ENCODE measurements around the gene THOC3.
"Not testable (repeated sequence)": the region's sequence is repeated elsewhere in the genome, so short reads cannot be mapped to it uniquely, and the experiment has no call there.

The THOC3 gene

DNA sequence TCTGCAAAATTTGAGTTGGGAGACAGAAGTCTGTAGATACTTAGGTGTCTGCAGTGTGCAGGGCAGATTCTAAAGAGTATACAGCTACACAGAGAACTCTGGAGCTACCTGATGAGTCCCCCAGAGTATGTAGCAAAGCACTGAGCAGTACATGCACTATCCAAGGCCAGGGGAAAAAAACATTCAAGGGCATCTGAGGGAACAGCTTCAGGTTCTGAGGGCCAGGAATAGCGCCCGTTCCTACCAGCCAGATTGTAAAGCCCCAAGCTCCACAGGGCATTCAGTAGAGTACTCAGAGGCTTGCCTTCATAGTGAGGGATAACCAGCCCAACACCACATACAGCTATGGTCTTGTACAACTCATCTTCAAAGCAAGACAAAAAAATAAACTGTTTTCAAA, 27.5 kb downstream of the THOC3 start:
- DNase-seq (ENCODE audit: low read depth in 3 of 3), result not testable (repeated sequence)

DNA sequence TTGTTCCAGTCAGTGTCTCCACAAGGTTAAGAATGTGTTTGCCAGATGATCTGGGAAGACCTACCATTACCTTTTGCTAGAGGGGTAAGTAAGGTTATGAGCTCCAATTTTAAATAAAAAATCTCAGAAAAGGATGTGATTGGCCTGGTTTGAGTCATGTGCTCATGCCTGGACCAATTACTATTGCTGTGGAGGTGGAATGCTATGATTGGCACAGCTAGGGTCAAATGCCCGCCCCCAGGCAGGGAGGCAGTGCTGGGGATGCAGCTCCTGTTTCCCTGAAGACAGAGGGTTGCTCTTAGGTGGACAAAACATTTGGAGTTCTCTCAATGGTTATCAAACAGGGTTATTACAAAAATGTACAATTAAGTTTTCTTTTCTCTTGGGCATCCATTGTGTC, 29.6 kb downstream of the THOC3 start:
- DNase-seq (ENCODE audit: low read depth in 3 of 3), result not testable (repeated sequence)

DNA sequence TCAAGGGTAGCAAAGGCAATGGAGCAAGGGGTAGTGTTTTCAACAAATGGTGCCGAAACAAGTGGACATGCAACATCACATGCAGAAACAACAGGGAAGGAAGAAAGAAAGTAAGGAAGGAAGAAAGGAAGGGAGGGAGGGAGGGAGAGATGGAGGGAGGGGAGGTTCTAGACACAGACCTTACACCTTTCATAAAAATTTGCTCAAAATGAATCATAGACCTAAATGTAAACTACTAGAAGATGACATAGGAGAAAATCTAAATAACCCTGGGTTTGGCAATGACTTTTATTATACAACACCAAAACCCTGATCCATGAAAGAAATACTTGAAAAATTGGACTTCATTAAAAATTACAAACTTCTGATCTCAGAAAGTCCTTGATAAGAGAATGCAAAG, 39.4 kb downstream of the THOC3 start:
- not testable (repeated sequence) for DNase-seq (ENCODE audit: low read depth in 3 of 3)

DNA sequence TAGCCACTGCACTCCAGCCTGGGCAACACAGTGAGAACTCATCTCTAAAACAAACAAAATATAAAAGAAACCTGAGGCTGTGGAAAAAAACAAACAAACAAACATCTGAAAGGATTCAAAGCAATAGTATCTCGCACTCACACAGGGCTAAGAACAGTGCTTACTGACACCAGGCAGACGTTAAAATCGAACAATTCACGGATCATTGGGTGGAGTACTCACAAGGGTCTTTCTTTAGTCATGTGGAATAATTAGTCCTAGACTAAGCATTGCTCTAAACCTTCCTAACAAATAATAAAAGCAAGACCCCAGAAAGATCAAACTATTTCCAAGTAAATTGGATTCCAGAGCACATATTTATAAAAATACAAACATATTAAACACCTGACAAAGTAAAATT, 43.0 kb downstream of the THOC3 start:
- DNase-seq (ENCODE audit: low read depth in 3 of 3), result not testable (repeated sequence)

DNA sequence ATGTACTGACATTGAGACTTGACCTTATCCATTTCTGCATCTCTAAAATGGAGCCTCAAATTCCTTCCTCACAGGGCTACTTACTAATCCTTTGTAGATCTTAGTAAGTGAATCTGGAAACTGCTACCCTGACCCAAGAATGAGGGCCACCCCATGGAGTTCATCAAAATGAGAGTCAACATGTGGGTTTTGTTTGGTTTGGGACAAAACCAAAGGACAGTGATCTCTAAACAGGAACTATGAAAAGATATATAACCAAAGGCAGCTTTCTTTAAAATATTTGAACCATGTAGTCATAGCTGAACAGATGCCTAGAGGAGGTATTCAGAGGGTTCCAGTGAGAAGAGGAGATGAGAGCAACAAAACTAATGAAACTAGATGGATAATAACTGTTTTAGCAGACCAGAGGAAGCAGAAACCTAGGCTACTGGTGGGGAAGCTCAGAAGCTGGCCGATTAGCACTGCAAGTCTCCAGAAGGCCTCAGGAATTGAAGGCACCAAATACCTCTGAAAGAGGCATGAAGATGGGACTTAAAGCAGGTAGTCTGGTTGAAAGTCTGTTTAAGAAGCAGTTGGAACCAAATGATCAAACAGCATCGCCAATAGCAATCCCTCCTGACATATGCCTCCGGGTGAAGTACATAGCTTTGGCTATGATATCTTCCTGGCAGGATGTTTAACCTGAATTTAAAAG, 45.8 kb downstream of the THOC3 start:
- DNase-seq (ENCODE audit: low read depth in 3 of 3), result no peak

DNA sequence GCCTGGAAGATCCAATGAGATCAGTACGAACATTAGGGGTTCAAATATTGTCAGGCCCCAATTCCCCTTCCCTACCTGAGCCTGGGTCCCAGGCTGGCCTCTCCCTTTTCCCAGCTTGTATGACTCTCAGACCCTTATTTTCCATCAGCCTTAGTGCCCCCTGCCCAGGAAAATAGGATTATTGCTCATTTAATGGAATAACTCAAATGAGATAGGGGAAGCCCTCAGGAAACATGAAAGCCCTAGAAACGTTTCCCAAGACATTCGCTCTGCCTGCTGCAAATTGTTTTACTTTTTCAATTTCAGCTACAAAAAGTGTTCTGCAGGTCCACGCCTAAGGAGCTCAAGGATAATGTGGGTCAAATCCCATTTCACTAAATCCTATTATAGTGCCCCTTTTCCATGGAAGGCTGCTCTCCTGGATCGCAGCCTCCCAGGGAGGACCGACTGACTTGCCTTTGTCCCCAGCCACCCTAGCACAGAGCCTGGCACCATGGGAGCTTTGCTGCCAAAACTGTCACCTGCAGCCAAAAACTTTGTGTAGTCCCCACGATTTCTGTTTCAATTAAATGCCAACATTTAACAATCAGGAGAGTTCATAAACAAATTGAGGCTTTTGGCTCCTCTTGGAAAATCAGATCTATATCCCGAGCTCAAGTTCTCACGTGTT, 46.9 kb downstream of the THOC3 start:
- no peak for DNase-seq (ENCODE audit: low read depth in 3 of 3)

DNA sequence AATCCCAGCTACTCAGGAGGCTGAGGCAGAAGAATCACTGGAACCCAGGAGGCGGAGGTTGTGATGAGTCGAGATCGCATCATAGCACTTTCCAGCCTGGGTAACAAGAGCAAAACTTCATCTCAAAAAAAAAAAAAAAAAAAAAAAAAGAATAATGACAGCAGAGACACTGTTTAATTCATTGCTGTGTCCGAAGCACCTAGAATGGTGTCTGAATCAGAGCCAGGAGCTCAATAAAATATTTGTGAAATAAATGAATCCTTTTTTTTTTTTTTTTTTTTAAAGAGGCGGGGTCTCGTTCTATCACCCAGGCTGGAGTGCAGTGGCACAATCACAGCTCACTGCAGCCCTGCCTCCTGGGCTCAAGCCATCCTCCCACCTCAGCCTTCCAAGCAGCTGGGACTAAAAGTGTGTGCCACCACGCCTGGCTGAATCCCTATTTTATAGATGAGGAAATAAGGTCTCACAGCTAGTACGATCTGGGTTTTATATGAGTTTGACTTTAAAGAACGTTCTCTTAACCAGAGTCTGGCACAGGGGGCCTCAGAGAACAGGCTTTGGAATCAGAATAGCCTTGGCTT, 47.8 kb downstream of the THOC3 start:
- DNase-seq (ENCODE audit: low read depth in 3 of 3), result no peak

DNA sequence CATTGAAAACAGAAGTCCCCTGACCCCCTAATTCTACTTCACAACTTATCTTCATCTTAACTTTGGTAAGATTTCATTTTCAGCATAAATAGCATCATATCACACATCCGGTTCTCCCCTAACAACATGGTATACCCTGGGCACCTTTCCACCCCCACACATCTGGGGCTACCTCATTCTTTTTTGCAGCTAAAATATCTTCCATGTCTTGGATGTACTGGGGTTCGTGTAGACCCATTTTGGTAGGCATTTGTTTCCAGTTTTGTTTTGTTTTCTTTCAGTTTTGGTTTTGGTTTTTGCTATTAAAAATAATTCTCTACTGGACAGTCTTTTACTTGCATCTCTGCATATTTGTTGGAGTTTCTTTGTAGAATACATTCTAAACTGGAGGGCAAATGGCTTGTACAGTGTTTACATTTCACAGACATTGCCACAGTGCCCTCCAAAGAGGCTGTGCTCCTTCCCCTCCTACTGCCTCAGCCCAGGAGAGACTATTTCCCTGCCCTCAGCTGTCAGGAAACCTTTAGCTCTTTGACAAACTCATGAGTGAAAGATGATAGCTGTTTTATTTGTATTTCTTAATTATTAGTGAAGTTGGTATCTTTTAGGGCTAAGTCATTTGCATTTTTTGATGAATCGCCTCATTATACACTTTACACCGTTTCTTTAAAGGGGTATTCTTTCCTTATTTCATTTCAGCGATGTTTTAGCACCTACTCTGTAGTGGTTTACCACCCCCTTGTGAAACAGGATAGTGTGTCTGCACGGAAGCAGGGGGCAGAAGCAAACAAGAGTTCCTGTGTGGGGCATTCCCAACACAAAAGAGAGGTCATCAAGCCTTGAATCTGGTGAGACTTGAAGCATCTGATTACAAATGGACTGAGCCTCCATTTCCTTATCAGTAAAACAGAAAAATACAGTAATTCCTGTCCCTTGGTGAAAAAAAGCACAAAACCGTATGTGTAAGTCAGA, 52.8 kb downstream of the THOC3 start:
- DNase-seq (ENCODE audit: low read depth in 3 of 3), result not testable (repeated sequence)

DNA sequence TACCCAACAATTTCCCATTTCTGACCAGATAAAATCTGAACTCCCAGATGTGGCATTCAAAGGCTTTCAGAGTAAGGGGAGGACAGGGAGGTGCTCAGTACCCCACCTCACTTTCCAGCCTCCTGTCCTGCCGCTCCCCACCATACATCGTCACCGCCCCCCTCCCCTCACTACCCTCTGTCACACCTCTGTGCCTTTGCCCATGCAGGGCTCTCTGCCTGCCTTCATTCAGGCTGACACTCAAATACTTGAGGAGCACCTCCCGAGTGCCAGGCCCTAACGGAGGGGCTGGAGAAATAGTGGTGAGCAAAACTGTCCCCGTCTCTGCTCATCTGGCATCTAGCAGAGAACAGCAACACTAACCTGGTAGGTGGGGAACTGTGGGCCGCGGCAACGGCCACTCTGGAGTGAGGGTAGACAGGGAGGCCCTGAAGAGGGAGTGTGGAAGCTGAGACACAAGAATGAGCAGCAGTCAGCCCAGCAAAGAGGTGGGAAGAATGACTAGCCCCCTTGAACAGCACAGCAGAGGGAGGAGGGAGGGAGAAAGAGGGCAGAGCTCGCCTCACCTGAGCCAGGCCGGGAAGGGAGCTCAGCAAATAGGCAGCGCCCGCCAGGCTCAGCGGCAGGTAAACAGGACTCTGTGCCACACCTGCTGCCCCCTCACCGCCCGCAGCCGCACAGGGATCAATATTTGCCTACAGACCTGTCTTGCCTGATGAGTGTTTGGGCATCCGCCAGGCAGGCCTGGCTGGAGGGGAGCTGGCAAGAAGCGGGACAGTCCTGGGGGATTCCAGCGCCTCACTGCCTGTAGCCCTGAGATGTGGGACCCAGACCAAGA, 54.1 kb downstream of the THOC3 start:
- not testable (repeated sequence) for DNase-seq (ENCODE audit: low read depth in 3 of 3)

DNA sequence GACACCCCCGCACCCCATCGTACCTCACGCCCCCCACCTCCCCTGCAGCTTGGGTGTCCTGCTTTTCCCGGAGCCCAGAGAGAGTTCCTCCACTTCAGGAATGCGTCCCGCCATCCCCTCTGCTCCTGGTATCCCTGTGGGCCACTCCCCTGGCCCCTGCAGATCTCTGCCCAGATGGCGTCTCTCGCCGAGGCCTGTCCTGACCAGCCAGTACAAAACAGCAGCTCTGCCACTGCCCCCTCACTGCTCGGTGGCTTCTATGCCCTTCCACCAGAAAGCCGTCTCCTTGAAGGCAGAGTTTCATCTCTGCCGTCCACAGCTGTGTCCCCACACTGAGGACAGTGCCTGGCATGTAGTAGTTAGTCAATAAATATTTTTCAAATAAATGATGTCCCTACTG, 58.0 kb downstream of the THOC3 start:
- DNase-seq (ENCODE audit: low read depth in 3 of 3), result not testable (repeated sequence)
